ENCODE results near the gene HSP90AB1. TPM values are rescaled to one million over a fixed set of nuclear protein-coding genes. Genes with fewer than 3 reads are reported as not detected.

The HSP90AB1 gene
- total RNA-seq (2013), result 272 TPM
- 100 to 1,000 TPM; 119 to 242 (median 145) TPM for polyA plus RNA-seq
- polyA minus RNA-seq, result 85.2 and 128 TPM in 2 replicates
- total RNA-seq, result 228 to 948 (median 448) reads per million in 11 experiments

- peaks cover 42% of the 10 kb centered on the region for H3K79me2 ChIP-seq (ENCODE audit: insufficient read depth, low read length)
- peaks cover 19 to 36% of the 10 kb centered on the region in 2 donors for H3K4me1 ChIP-seq (ENCODE audit: control insufficient read depth in 1 of 2, insufficient read depth in 2 of 2, low read length in 2 of 2)
- peak within 1 kb of the TSS; percentile 96 to 98 for H3K4me3 Mint-ChIP-seq
- H3K9me3 ChIP-seq (replicated peaks in 1 of 2; ENCODE audit: control insufficient read depth in 1 of 2, insufficient read depth in 1 of 2, low read length in 2 of 2), result no peaks in the 10 kb centered on the region
- peak within 1 kb of the TSS; percentile 94 to 97 (median 96) for H3K27ac Mint-ChIP-seq
- peak; percentile 93 to 95 (median 93) for DNase-seq
- H3K9ac ChIP-seq (ENCODE audit: insufficient read depth, low read length, poor library complexity, severe bottlenecking), result peak within 1 kb of the TSS; percentile 87
- peak within 1 kb of the TSS; percentile 95 for H3K4me2 ChIP-seq (replicated peaks; ENCODE audit: extremely low read depth, low read length, poor library complexity, severe bottlenecking)
- H3K36me3 Mint-ChIP-seq, result peaks cover 34 to 35% of the 10 kb centered on the region in 2 donors
- intact Hi-C loops (cut with micrococcal nuclease), result loop anchor here in 1 of 2 donors (5.0 kb wide), 1 partner anchor 619 kb away; the partner anchor contains the start of gene GTPBP2
- H2AFZ ChIP-seq (ENCODE audit: insufficient read depth, low read depth, low read length, poor library complexity, severe bottlenecking), result peak within 1 kb of the TSS; percentile 94
- peaks cover 29% of the 10 kb centered on the region for H3K4me1 Mint-ChIP-seq
- under 1% methylated on average over 26 of the region's 34 CpGs for WGBS (ENCODE audit: insufficient coverage)
- peaks cover 48% of the 10 kb centered on the region for H4K20me1 ChIP-seq (ENCODE audit: insufficient read depth, low read length)
- peak within 1 kb of the TSS; percentile 90 to 93 for H3K27ac ChIP-seq (ENCODE audit: low read depth in 1 of 2, low read length in 2 of 2)
- peaks cover 0 to 9% (median 0%) of the 10 kb centered on the region in 3 donors for H3K27me3 Mint-ChIP-seq (ENCODE audit: low read depth in 3 of 3)
- peaks cover 0 to 2% (median 0%) of the 10 kb centered on the region in 7 donors for H3K9me3 Mint-ChIP-seq
- H3K4me3 ChIP-seq (replicated peaks in 1 of 3; ENCODE audit: low read depth in 2 of 3, low read length in 3 of 3), result peak within 1 kb of the TSS; percentile 69 to 100 (median 99)
- no peaks in the 10 kb centered on the region for H3K27me3 ChIP-seq (ENCODE audit: control insufficient read depth in 2 of 2, insufficient read depth in 2 of 2, low read length in 2 of 2)
- TF ChIP-seq CTCF (IDR thresholded peaks at IDR 0.05), result no peak
- H3K36me3 ChIP-seq (replicated peaks in 1 of 2; ENCODE audit: control insufficient read depth in 1 of 2, insufficient read depth in 2 of 2, low read length in 2 of 2), result peaks cover 26 to 33% of the 10 kb centered on the region in 2 donors
Measured at GRCh38 chr6:44246663-44247337, at the start of gene HSP90AB1. TSS of gene HSP90AB1 (plus strand) at chr6:44247101. CDS start at chr6:44248630, 1,529 bp downstream.

- Mint-ChIP-seq H3K36me3 (no peaks in the 10 kb centered on the region), H3K4me3 (no peak overlapping the region), H3K27ac (no peak overlapping the region), H3K4me1 (no peaks in the 10 kb centered on the region), H3K9me3 (no peaks in the 10 kb centered on the region), H3K27me3 (ENCODE audit: low read depth in 3 of 3) (peaks cover 0 to 2% (median 2%) of the 10 kb centered on the region in 3 donors)
- H3K4me2 ChIP-seq (replicated peaks; ENCODE audit: extremely low read depth, low read length, poor library complexity, severe bottlenecking), result no peak overlapping the region
- intact Hi-C loops (cut with micrococcal nuclease), result no loop called here
- no peak overlapping the region for H3K4me3 ChIP-seq (replicated peaks in 1 of 3; ENCODE audit: low read depth in 2 of 3, low read length in 3 of 3)
- H2AFZ ChIP-seq (ENCODE audit: insufficient read depth, low read depth, low read length, poor library complexity, severe bottlenecking), result no peak overlapping the region
- H3K27me3 ChIP-seq (ENCODE audit: control insufficient read depth in 2 of 2, insufficient read depth in 2 of 2, low read length in 2 of 2), result no peaks in the 10 kb centered on the region
- no peaks in the 10 kb centered on the region for H3K79me2 ChIP-seq (ENCODE audit: insufficient read depth, low read length)
- H3K9me3 ChIP-seq (replicated peaks in 1 of 2; ENCODE audit: control insufficient read depth in 1 of 2, insufficient read depth in 1 of 2, low read length in 2 of 2), result no peaks in the 10 kb centered on the region
- WGBS (ENCODE audit: insufficient coverage), result no CpG with 5 or more reads among the region's 3 CpGs
- no peaks in the 10 kb centered on the region for H3K4me1 ChIP-seq (ENCODE audit: control insufficient read depth in 1 of 2, insufficient read depth in 2 of 2, low read length in 2 of 2)
- H3K27ac ChIP-seq (ENCODE audit: low read depth in 1 of 2, low read length in 2 of 2), result no peak overlapping the region
- TF ChIP-seq CTCF (IDR thresholded peaks at IDR 0.05), result no peak
- H3K36me3 ChIP-seq (replicated peaks in 1 of 2; ENCODE audit: control insufficient read depth in 1 of 2, insufficient read depth in 2 of 2, low read length in 2 of 2), result no peaks in the 10 kb centered on the region
- H3K9ac ChIP-seq (ENCODE audit: insufficient read depth, low read length, poor library complexity, severe bottlenecking), result no peak overlapping the region
- no peaks in the 10 kb centered on the region for H4K20me1 ChIP-seq (ENCODE audit: insufficient read depth, low read length)
- DNase-seq, result no peak
Measured at GRCh38 chr6:44198684-44199083, 48.2 kb upstream of the HSP90AB1 start.

Measured in CD14-positive monocyte (primary cell).